Gastroesophageal sphincter (tissue), 3 donors: ENCODE measurements around the gene CMTM7.

Experiments
- CTCF ChIP-seq, 4 experiments: fragments of 200-600 bp in 2 of 4; fragments of 450-650 bp in 2 of 4; sonication (generic) in 1 of 4; IDR thresholded peaks; one replicate each; pipeline ENCODE4 v1.5.1; 2017 to 2019; ENCODE audit warnings: antibody characterized with exemption in 4 of 4, mild to moderate bottlenecking in 2 of 4, moderate library complexity in 2 of 4
- EP300 ChIP-seq: sonication (generic); formaldehyde crosslinking; IDR thresholded peaks from one replicate; pipeline ENCODE4 v1.6.1; 2017; ENCODE audit warnings: antibody characterized with exemption, mild to moderate bottlenecking
- POLR2A ChIP-seq, 2 donors: fragments of 450-650 bp; IDR thresholded peaks; one replicate each; pipeline ENCODE4 v1.6.1; 2017; ENCODE audit warnings: antibody characterized with exemption in 2 of 2, mild to moderate bottlenecking in 2 of 2, moderate library complexity in 1 of 2

- no peak for TF ChIP-seq POLR2A (IDR thresholded peaks at IDR 0.05)
- TF ChIP-seq CTCF (IDR thresholded peaks at IDR 0.05) = no peak
- no peak for TF ChIP-seq EP300
These were observed 31.7 kb upstream of the CMTM7 start for GRCh38 chr3:32359766-32360492.
